Parathyroid adenoma (tissue), 2 donors: ENCODE results near the gene UXS1.

Source experiments
- H2AFZ ChIP-seq: fragments of 300-600 bp; sonication (generic); one replicate; pipeline ENCODE4 v1.7.0; 2017; ENCODE audit warnings: antibody characterized with exemption, mild to moderate bottlenecking
- H3K27ac ChIP-seq: fragments of 300-600 bp; sonication (generic); one replicate; pipeline ENCODE4 v1.7.0; 2017
- H3K27me3 ChIP-seq: fragments of 300-600 bp; sonication (generic); one replicate; pipeline ENCODE4 v1.7.0; 2017; ENCODE audit warnings: low read length; ENCODE audit not compliant: control insufficient read depth, insufficient read depth
- H3K36me3 ChIP-seq: fragments of 300-600 bp; sonication (generic); one replicate; pipeline ENCODE4 v1.7.0; 2017; ENCODE audit warnings: low read length; ENCODE audit not compliant: control insufficient read depth, insufficient read depth
- H3K4me1 ChIP-seq: fragments of 300-600 bp; sonication (generic); one replicate; pipeline ENCODE4 v1.7.0; 2017; ENCODE audit warnings: control low read depth
- H3K4me2 ChIP-seq: fragments of 300-600 bp; sonication (generic); one replicate; pipeline ENCODE4 v1.7.0; 2017; ENCODE audit warnings: low read length
- H3K4me3 ChIP-seq: fragments of 300-600 bp; sonication (generic); one replicate; pipeline ENCODE4 v1.7.0; 2017; ENCODE audit warnings: low read depth, low read length
- H3K79me2 ChIP-seq: fragments of 300-600 bp; sonication (generic); one replicate; pipeline ENCODE4 v1.7.0; 2017; ENCODE audit warnings: control low read depth
- H3K9ac ChIP-seq: fragments of 300-600 bp; sonication (generic); one replicate; pipeline ENCODE4 v1.7.0; 2017; ENCODE audit warnings: mild to moderate bottlenecking
- H3K9me3 ChIP-seq: fragments of 300-600 bp; sonication (generic); one replicate; pipeline ENCODE4 v1.7.0; 2017; ENCODE audit warnings: low read length; ENCODE audit not compliant: control insufficient read depth
- TF ChIP-seq, protein P1 (sequence below): fragments of 300-600 bp; sonication (generic); IDR thresholded peaks from one replicate; pipeline ENCODE4 v1.7.0; 2017; ENCODE audit warnings: antibody characterized with exemption, mild to moderate bottlenecking
- donor health status: primary hyperparathyroidism.

UXS1 gene

DNA sequence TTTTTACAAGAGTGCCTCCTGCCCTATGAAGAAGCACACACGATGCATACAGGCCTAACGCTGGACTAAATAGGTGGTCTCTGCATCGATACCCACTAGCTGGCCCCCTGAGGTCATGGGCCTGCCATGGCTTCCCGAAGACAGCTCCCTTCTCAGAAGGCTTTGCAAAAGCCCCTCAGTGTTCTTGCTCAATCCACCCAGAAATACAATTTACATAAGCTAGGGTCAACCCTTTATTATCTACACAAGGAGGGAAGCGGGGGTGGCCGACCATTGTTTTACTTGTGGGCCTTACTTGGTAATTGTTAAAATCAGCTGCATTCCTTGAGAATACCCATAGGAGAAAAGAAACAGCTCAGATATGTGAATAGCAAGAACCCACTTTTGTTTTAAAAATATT lies 28.5 kb downstream of the UXS1 start:
- no peaks in the 10 kb centered on the region for H3K36me3 ChIP-seq
- no peak overlapping the region for H3K4me3 ChIP-seq
- no peak overlapping the region for H3K9ac ChIP-seq
- H3K27me3 ChIP-seq = no peaks in the 10 kb centered on the region
- H3K4me1 ChIP-seq = peaks cover 10% of the 10 kb centered on the region
- no peak overlapping the region for H3K4me2 ChIP-seq
- H2AFZ ChIP-seq = no peak overlapping the region
- no peaks in the 10 kb centered on the region for H3K9me3 ChIP-seq
- H3K27ac ChIP-seq = no peak overlapping the region
- TF ChIP-seq, protein P1, sequence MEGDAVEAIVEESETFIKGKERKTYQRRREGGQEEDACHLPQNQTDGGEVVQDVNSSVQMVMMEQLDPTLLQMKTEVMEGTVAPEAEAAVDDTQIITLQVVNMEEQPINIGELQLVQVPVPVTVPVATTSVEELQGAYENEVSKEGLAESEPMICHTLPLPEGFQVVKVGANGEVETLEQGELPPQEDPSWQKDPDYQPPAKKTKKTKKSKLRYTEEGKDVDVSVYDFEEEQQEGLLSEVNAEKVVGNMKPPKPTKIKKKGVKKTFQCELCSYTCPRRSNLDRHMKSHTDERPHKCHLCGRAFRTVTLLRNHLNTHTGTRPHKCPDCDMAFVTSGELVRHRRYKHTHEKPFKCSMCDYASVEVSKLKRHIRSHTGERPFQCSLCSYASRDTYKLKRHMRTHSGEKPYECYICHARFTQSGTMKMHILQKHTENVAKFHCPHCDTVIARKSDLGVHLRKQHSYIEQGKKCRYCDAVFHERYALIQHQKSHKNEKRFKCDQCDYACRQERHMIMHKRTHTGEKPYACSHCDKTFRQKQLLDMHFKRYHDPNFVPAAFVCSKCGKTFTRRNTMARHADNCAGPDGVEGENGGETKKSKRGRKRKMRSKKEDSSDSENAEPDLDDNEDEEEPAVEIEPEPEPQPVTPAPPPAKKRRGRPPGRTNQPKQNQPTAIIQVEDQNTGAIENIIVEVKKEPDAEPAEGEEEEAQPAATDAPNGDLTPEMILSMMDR = no peak
- peaks cover 3% of the 10 kb centered on the region for H3K79me2 ChIP-seq

DNA sequence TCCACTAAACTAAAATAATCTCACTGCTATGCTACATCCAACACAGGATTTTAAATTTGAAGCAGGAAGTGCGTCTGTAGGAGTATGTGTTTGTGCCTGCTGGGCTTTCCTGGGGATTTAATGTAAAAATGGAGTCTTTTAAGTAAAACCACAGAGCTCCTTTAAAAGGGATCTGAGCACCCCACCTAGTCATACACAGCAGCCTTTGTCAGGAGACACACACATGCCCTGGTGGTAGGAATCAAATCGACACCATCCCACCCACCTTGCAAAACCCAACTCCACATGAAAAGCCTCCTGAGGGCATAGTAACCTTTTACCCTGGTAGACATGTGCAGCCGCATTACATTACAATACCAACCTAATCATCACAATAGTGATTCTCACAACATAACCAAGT lies 29.1 kb downstream of the UXS1 start:
- no peaks in the 10 kb centered on the region for H3K9me3 ChIP-seq
- H3K4me2 ChIP-seq = no peak overlapping the region
- no peak overlapping the region for H3K4me3 ChIP-seq
- H3K27me3 ChIP-seq = no peaks in the 10 kb centered on the region
- H3K9ac ChIP-seq = no peak overlapping the region
- peaks cover 10% of the 10 kb centered on the region for H3K4me1 ChIP-seq
- H3K27ac ChIP-seq = no peak overlapping the region
- peaks cover 3% of the 10 kb centered on the region for H3K79me2 ChIP-seq
- H3K36me3 ChIP-seq = no peaks in the 10 kb centered on the region
- TF ChIP-seq, protein P1 = no peak
- no peak overlapping the region for H2AFZ ChIP-seq

DNA sequence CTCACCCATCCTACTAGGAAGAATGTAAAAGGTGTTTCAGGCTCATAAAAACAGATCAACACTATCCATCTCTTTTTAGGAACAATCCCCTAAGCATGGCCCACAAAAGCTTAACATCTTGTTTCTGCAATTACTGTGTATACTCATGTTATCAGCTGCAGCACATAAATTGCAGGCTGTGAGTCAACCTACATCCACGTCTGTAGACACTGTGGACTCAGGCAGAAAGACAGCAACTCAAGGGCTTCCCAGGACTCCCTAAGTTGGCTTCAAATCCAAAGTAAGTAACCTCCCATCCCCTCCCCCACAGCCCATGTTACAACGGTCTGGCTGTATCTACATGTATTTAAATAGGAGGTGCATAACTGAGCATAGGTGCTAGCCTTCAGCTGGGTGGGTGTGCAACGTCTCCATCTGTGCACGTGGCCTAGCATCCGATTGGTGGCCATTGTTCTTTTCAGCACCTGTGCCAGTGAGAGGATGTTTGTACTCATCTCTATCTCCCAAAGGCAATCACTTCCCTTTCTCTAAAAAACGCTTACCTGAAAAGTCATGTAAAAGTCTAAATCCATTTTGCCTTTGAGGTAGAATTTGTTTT lies 30.1 kb downstream of the UXS1 start:
- H3K4me1 ChIP-seq = peaks cover 10% of the 10 kb centered on the region
- H3K79me2 ChIP-seq = peaks cover 3% of the 10 kb centered on the region
- H3K9me3 ChIP-seq = no peaks in the 10 kb centered on the region

DNA sequence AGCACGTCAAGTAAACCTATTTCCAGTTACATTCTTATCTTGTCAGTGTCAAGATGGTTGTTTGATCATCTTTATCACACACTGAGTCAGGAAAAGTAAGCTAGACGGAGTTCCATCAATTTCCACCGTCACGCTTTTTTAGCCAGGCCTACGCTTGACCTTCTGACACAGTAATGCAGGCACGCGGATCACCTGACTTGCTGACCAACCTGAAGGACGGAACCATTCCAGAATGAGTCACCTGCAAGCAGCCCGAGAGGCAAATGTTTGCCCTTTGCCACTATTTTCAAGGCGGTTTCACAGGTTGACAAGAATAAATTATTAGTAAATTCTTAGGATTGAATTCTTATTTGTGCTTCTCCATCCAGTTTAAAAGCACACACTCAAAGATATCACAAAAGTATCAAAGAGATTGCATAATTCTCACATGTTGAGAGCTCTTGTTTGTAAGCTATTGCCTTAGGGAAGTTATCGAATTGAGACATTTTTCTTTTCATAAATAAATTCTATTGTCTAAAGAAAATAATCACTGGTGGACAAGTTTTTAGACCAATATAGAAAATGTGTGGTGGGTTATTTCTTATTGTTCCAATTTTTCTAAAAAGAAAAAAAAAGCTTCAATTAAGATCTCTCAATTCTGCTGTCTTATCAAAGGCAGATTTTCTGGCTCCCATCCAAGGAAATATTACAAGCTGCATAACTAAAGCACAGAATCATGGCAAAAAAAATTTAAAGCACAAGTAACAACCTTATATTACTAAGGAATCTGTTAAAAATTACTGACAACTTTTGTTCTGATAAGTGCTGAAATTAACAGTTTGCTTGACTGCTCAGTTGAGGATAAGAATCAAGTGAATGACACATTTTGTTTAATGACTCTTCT lies 31.9 kb downstream of the UXS1 start:
- H3K9ac ChIP-seq = no peak overlapping the region
- H3K79me2 ChIP-seq = no peaks in the 10 kb centered on the region
- TF ChIP-seq, protein P1 = no peak
- H3K4me1 ChIP-seq = peaks cover 10% of the 10 kb centered on the region
- H3K36me3 ChIP-seq = no peaks in the 10 kb centered on the region
- peak overlapping the region; percentile 31 for H2AFZ ChIP-seq
- no peak overlapping the region for H3K4me3 ChIP-seq
- no peak overlapping the region for H3K4me2 ChIP-seq
- no peaks in the 10 kb centered on the region for H3K27me3 ChIP-seq
- peak overlapping the region; percentile 3 for H3K27ac ChIP-seq
- no peaks in the 10 kb centered on the region for H3K9me3 ChIP-seq

More for the DNA sequence above, 30.1 kb downstream of the UXS1 start:
- Histone ChIP-seq H3K27ac (no peak overlapping the region), H3K9ac (no peak overlapping the region), H3K27me3 (no peaks in the 10 kb centered on the region), H3K4me2 (no peak overlapping the region), H3K36me3 (no peaks in the 10 kb centered on the region), H3K4me3 (no peak overlapping the region), H2AFZ (no peak overlapping the region)
- TF ChIP-seq, protein P1 = no peak
